Testis (tissue), 3 donors: Measurements from ENCODE around the gene MDM4. TPM values are rescaled to one million over a fixed set of nuclear protein-coding genes. Genes with fewer than 3 reads are reported as not detected.

Experiments used
- DNase-seq: peaks from one replicate; pipeline ENCODE4 v3.0.0-alpha.2; 2019
- H3K27ac ChIP-seq, 2 donors: fragments of 200-600 bp; sonication (generic); one replicate each; pipeline ENCODE4 v1.5.1; 2019
- H3K27me3 ChIP-seq: fragments of 200-600 bp; sonication (generic); one replicate; pipeline ENCODE4 v1.5.1; 2019
- H3K36me3 ChIP-seq: fragments of 200-600 bp; sonication (generic); one replicate; pipeline ENCODE4 v1.5.1; 2017; ENCODE audit warnings: low read depth; ENCODE audit errors: missing control alignments
- H3K4me1 ChIP-seq: fragments of 200-600 bp; sonication (generic); one replicate; pipeline ENCODE4 v1.5.1; 2019
- H3K4me3 ChIP-seq, 2 donors: fragments of 200-600 bp; sonication (generic); one replicate each; pipeline ENCODE4 v1.5.1; 2017 to 2019
- H3K9me3 ChIP-seq: fragments of 200-600 bp; sonication (generic); one replicate; pipeline ENCODE4 v1.5.1; 2017
- CTCF ChIP-seq, 3 experiments: fragments of 450-650 bp in 2 of 3; fragments of 200-600 bp in 1 of 3; sonication (generic) in 1 of 3; IDR thresholded peaks; one replicate each; pipeline ENCODE4 v1.5.1; 2016 to 2019; ENCODE audit warnings: antibody characterized with exemption in 3 of 3, mild to moderate bottlenecking in 2 of 3, moderate library complexity in 1 of 3
- POLR2A ChIP-seq: fragments of 450-650 bp; IDR thresholded peaks from one replicate; pipeline ENCODE4 v1.6.1; 2017; ENCODE audit warnings: antibody characterized with exemption, mild to moderate bottlenecking, moderate library complexity
- WGBS, 2 donors: methylation state at CpG; one replicate each; pipeline ENCODE4 v1.1.5; 2018; 5-methylcytosine and 5-hydroxymethylcytosine counted together
- intact Hi-C: fragments of 100-400 bp; cut with DNase I; formaldehyde crosslinking; loops from one replicate; pipeline ENCODE4 v1.15.1; 2023; ENCODE audit warnings: low total_unique reads
- polyA plus RNA-seq: library from polyadenylated mRNA; stranded (reverse); fragments of 350-450 nt; fragmentation: Illumina TruSeq; extraction: RNeasy Lipid Tissue Mini Kit (QIAGEN cat#74804); gene quantifications from one replicate; pipeline ENCODE4 v1.2.3, GENCODE V29; 2014; ENCODE audit warnings: low read depth, low replicate concordance; ENCODE audit not compliant: insufficient read depth
- total RNA-seq, 2 donors: library from RNA; depleted of rRNA; stranded (reverse); fragments of >200 nt; gene quantifications; one replicate each; pipeline ENCODE4 v1.2.3, GENCODE V29; 2016

MDM4 gene
- total and polyA plus RNA-seq, 3 donors from 2014 or later: 43.3 to 110 (median 96.2) TPM

- Histone ChIP-seq H3K27me3 (no peaks in the 10 kb centered on the region), H3K9me3 (no peaks in the 10 kb centered on the region), H3K27ac (no peak overlapping the region), H3K4me3 (no peak overlapping the region), H3K36me3 (no peaks in the 10 kb centered on the region), H3K4me1 (peaks cover 4% of the 10 kb centered on the region)
- intact Hi-C loops: no loop called here
- no peak for DNase-seq
- WGBS, 2 donors: 86 to 90% methylated on average over 5 of the region's 5 CpGs
- no peak for TF ChIP-seq CTCF (IDR thresholded peaks at IDR 0.05)
- TF ChIP-seq POLR2A: no peak
Observed at GRCh38 chr1:204487256-204487615, 29.0 kb upstream of the MDM4 start.

DNA sequence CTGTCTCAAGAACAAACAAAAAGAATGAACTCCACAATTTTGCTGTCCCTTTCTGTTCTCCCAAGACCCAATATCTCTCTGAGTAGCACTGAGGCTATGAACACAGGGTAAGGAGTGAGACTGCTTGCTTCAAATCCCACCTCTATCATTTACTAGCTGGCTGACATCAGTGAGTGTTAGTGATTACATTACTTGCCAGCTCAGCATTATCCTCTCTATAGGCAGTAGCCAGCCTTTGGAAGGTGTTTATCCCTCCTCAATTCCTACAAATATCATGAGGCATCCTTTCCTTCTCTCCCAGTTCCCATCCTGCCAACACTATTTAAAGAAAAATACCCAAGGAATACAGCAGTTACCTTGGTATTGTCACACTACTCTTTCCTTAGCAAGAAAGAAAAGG is 24.6 kb upstream of the MDM4 start:
- no peak for DNase-seq
- intact Hi-C loops: no loop called here

GRCh38 chr1:204493145-204493983 is 22.8 kb upstream of the MDM4 start:
- peak overlapping the region; percentile 80 to 87 for H3K27ac ChIP-seq
- peak; percentile 31 for DNase-seq
- peaks cover 14% of the 10 kb centered on the region for H3K4me1 ChIP-seq
- no peak for TF ChIP-seq POLR2A
- no peak for TF ChIP-seq CTCF (IDR thresholded peaks at IDR 0.05)
- no peaks in the 10 kb centered on the region for H3K36me3 ChIP-seq
- H3K4me3 ChIP-seq: peak overlapping the region; percentile 65 to 79
- intact Hi-C loops: no loop called here
- 12 to 14% methylated on average over 15 of the region's 15 CpGs for WGBS, 2 donors
- no peaks in the 10 kb centered on the region for H3K27me3 ChIP-seq
- H3K9me3 ChIP-seq: no peaks in the 10 kb centered on the region

More for the DNA sequence above, 24.6 kb upstream of the MDM4 start:
- Histone ChIP-seq H3K4me3 (no peak overlapping the region), H3K27ac (no peak overlapping the region), H3K4me1 (peaks cover 14% of the 10 kb centered on the region), H3K36me3 (no peaks in the 10 kb centered on the region), H3K27me3 (no peaks in the 10 kb centered on the region), H3K9me3 (no peaks in the 10 kb centered on the region)
- TF ChIP-seq POLR2A (no peak), CTCF (IDR thresholded peaks at IDR 0.05) (no peak)

DNA sequence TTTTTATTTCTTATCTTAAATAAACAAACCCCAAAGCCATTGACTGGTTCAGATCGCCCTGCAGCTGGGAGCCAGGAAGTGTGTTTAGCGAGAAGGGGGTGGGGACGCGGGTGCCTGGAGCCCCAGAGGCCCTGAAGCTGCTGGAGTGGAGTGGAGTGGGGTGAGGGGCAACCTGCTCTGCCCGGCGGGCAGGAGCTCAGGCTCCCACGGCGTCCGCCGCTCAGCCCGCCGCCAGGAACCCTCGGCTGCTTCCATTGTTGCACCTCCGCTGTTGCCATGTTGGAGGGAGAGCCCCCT is 22.3 kb upstream of the MDM4 start:
- TF ChIP-seq POLR2A: no peak
- no peak for TF ChIP-seq CTCF (IDR thresholded peaks at IDR 0.05)
- intact Hi-C loops: no loop called here
- peaks cover 14% of the 10 kb centered on the region for H3K4me1 ChIP-seq
- 0% methylated on average over 4 to 14 of the region's 14 CpGs for WGBS, 2 donors
- H3K36me3 ChIP-seq: no peaks in the 10 kb centered on the region
- H3K27ac ChIP-seq: peak overlapping the region; percentile 80 to 87
- no peaks in the 10 kb centered on the region for H3K9me3 ChIP-seq
- H3K27me3 ChIP-seq: no peaks in the 10 kb centered on the region
- peak overlapping the region; percentile 65 to 79 for H3K4me3 ChIP-seq
- peak; percentile 62 for DNase-seq
